ENCODE results near the gene TMEM229A. TPM values are rescaled to one million over a fixed set of nuclear protein-coding genes. Genes with fewer than 3 reads are reported as not detected.
"Not testable (repeated sequence)": the region's sequence is repeated elsewhere in the genome, so short reads cannot be mapped to it uniquely, and the experiment has no call there.

TMEM229A gene
- polyA plus RNA-seq, 1 donor = 3.7 TPM

GRCh38 chr7:124013306-124013705 lies 19.6 kb downstream of the TMEM229A start:
- H3K9me3 ChIP-seq (ENCODE audit: control insufficient read depth, low read depth, low read length) = no peaks in the 10 kb centered on the region
- H3K4me3 ChIP-seq (ENCODE audit: low read length) = no peak overlapping the region
- no peaks in the 10 kb centered on the region for H3K4me1 ChIP-seq (ENCODE audit: control insufficient read depth, insufficient read depth, low read length)
- no peaks in the 10 kb centered on the region for H3K36me3 ChIP-seq (ENCODE audit: control insufficient read depth, insufficient read depth, low read length)
- no peak overlapping the region for H3K27ac ChIP-seq (ENCODE audit: low read length)
- DNase-seq = no peak
- 42% methylated on average over 2 of the region's 3 CpGs for WGBS (ENCODE audit: insufficient coverage, low lambda C conversion rate)
- H3K27me3 ChIP-seq (ENCODE audit: control insufficient read depth, insufficient read depth, low read length) = no peaks in the 10 kb centered on the region

- Histone ChIP-seq H3K9me3 (ENCODE audit: control insufficient read depth, low read depth, low read length) (no peaks in the 10 kb centered on the region), H3K4me1 (ENCODE audit: control insufficient read depth, insufficient read depth, low read length) (no peaks in the 10 kb centered on the region), H3K27me3 (ENCODE audit: control insufficient read depth, insufficient read depth, low read length) (no peaks in the 10 kb centered on the region), H3K4me3 (ENCODE audit: low read length) (no peak overlapping the region), H3K36me3 (ENCODE audit: control insufficient read depth, insufficient read depth, low read length) (no peaks in the 10 kb centered on the region), H3K27ac (ENCODE audit: low read length) (no peak overlapping the region)
- no peak for DNase-seq
- WGBS (ENCODE audit: insufficient coverage, low lambda C conversion rate) = 100% methylated on average over 1 of the region's 3 CpGs
Observed at GRCh38 chr7:124012864-124013263, 20.0 kb downstream of the TMEM229A start.

GRCh38 chr7:124009321-124009720 lies 23.5 kb downstream of the TMEM229A start:
- WGBS (ENCODE audit: insufficient coverage, low lambda C conversion rate) = no CpG with 5 or more reads among the region's 2 CpGs

DNA sequence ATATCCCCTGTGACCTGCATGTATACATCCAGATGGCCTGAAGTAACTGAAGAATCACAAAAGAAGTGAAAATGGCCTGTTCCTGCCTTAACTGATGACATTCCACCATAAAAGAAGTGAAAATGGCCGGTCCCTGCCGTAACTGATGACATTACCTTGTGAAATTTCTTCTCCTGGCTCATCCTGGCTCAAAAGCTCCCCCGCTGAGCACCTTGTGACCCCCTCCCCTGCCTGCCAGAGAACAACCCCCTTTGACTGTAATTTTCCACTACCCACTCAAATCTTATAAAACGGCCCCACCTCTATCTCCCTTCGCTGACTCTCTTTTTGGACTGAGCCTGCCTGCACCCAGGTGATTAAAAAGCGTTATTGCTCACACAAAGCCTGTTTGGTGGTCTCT lies 24.6 kb downstream of the TMEM229A start:
- DNase-seq; H3K4me3 ChIP-seq (ENCODE audit: low read length); H3K9me3 ChIP-seq (ENCODE audit: control insufficient read depth, low read depth, low read length); H3K27me3 ChIP-seq (ENCODE audit: control insufficient read depth, insufficient read depth, low read length); H3K4me1 ChIP-seq (ENCODE audit: control insufficient read depth, insufficient read depth, low read length); H3K36me3 ChIP-seq (ENCODE audit: control insufficient read depth, insufficient read depth, low read length); H3K27ac ChIP-seq (ENCODE audit: low read length): not testable (repeated sequence)
- WGBS (ENCODE audit: insufficient coverage, low lambda C conversion rate) = no CpG with 5 or more reads among the region's 6 CpGs

More at GRCh38 chr7:124009321-124009720, 23.5 kb downstream of the TMEM229A start:
- no peak overlapping the region for H3K27ac ChIP-seq (ENCODE audit: low read length)
- H3K4me3 ChIP-seq (ENCODE audit: low read length) = no peak overlapping the region
- no peaks in the 10 kb centered on the region for H3K27me3 ChIP-seq (ENCODE audit: control insufficient read depth, insufficient read depth, low read length)
- no peaks in the 10 kb centered on the region for H3K9me3 ChIP-seq (ENCODE audit: control insufficient read depth, low read depth, low read length)
- no peak for DNase-seq
- H3K4me1 ChIP-seq (ENCODE audit: control insufficient read depth, insufficient read depth, low read length) = peaks cover 4% of the 10 kb centered on the region
- H3K36me3 ChIP-seq (ENCODE audit: control insufficient read depth, insufficient read depth, low read length) = no peaks in the 10 kb centered on the region

GRCh38 chr7:123999703-124000102 lies 33.2 kb downstream of the TMEM229A start:
- 96% methylated on average over 3 of the region's 3 CpGs for WGBS (ENCODE audit: insufficient coverage, low lambda C conversion rate)
- no peak overlapping the region for H3K4me3 ChIP-seq (ENCODE audit: low read length)
- no peak for DNase-seq
- no peaks in the 10 kb centered on the region for H3K27me3 ChIP-seq (ENCODE audit: control insufficient read depth, insufficient read depth, low read length)
- H3K4me1 ChIP-seq (ENCODE audit: control insufficient read depth, insufficient read depth, low read length) = no peaks in the 10 kb centered on the region
- no peak overlapping the region for H3K27ac ChIP-seq (ENCODE audit: low read length)
- no peaks in the 10 kb centered on the region for H3K9me3 ChIP-seq (ENCODE audit: control insufficient read depth, low read depth, low read length)
- H3K36me3 ChIP-seq (ENCODE audit: control insufficient read depth, insufficient read depth, low read length) = no peaks in the 10 kb centered on the region

GRCh38 chr7:123998921-123999320 lies 33.9 kb downstream of the TMEM229A start:
- Histone ChIP-seq H3K4me1 (ENCODE audit: control insufficient read depth, insufficient read depth, low read length) (no peaks in the 10 kb centered on the region), H3K27me3 (ENCODE audit: control insufficient read depth, insufficient read depth, low read length) (no peaks in the 10 kb centered on the region), H3K27ac (ENCODE audit: low read length) (no peak overlapping the region), H3K9me3 (ENCODE audit: control insufficient read depth, low read depth, low read length) (no peaks in the 10 kb centered on the region), H3K36me3 (ENCODE audit: control insufficient read depth, insufficient read depth, low read length) (no peaks in the 10 kb centered on the region), H3K4me3 (ENCODE audit: low read length) (no peak overlapping the region)
- no peak for DNase-seq
- WGBS (ENCODE audit: insufficient coverage, low lambda C conversion rate) = 100% methylated on average over 2 of the region's 5 CpGs

DNA sequence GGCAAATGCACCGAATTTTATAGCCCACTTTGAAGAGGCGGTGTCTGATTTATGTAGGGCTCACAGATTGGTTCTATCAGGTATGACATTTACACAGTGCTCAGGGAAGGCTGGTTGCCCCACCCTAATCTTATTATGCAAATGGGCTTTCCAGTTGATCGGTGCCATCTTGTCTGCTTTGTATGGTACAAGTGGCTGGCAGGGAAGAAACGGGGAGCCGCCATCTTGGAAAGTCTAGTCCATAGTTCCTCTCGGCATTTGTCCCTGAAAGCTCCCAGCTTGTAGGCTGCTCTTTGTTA lies 36.6 kb downstream of the TMEM229A start:
- H3K27ac ChIP-seq (ENCODE audit: low read length) = no peak overlapping the region
- no peaks in the 10 kb centered on the region for H3K4me1 ChIP-seq (ENCODE audit: control insufficient read depth, insufficient read depth, low read length)
- no peaks in the 10 kb centered on the region for H3K9me3 ChIP-seq (ENCODE audit: control insufficient read depth, low read depth, low read length)
- H3K36me3 ChIP-seq (ENCODE audit: control insufficient read depth, insufficient read depth, low read length) = no peaks in the 10 kb centered on the region
- DNase-seq = no peak
- H3K27me3 ChIP-seq (ENCODE audit: control insufficient read depth, insufficient read depth, low read length) = no peaks in the 10 kb centered on the region
- H3K4me3 ChIP-seq (ENCODE audit: low read length) = no peak overlapping the region
- 100% methylated on average over 1 of the region's 6 CpGs for WGBS (ENCODE audit: insufficient coverage, low lambda C conversion rate)

DNA sequence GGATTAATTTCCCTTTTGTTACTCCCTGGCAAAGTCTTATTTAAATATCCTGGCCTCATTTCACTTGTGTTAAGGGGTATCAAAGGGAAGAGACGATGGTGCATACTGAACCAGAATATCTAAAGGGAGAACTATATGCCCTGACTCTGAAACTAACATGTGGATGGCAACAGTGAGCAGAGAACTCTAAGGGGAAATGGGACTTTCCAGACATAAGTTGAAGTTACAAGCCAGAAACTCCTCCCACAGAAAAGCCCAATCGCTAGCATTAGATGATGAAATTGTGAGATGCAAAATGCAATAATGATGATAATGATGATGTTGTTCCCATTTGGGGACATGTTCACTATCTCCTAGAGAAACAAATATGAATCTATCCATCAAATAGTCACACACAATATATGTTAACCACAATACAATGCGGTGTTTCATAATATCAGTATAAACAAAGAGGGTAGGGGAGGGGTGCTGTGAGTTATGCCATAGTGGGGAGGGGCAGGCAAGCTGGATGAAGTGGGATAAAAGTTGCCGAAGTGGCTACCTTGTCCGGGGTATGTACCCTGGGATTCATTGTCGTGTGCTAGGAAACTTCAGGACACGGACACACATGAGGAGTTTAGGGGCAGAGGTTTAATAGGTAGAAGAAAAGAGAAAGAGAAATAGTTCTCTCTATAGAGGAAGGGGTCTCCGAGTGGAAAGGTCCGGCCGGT lies 37.1 kb downstream of the TMEM229A start:
- H3K27me3 ChIP-seq (ENCODE audit: control insufficient read depth, insufficient read depth, low read length) = no peaks in the 10 kb centered on the region
- WGBS (ENCODE audit: insufficient coverage, low lambda C conversion rate) = 100% methylated on average over 5 of the region's 10 CpGs
- no peak overlapping the region for H3K4me3 ChIP-seq (ENCODE audit: low read length)

DNA sequence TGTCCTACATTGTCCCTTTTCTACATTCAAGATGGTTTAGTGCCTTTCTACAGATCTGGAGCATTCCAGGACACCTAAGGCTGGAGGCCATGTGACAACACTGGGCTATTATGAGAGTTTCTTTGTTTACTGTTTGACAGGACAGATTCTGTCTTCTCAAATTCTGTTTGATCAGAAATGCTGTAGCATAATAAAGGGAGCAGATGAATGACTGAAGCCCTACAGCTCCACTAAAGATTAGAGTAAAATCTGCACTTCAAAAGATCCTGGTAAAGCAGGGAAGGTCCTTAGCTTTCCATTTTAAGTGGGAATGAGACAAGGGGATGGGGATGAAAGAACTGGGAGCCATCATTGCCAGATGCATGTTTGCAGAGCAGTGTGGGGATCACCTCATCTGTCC lies 38.4 kb downstream of the TMEM229A start:
- no peaks in the 10 kb centered on the region for H3K27me3 ChIP-seq (ENCODE audit: control insufficient read depth, insufficient read depth, low read length)
- DNase-seq = no peak
- H3K4me1 ChIP-seq (ENCODE audit: control insufficient read depth, insufficient read depth, low read length) = no peaks in the 10 kb centered on the region
- no peak overlapping the region for H3K27ac ChIP-seq (ENCODE audit: low read length)
- H3K36me3 ChIP-seq (ENCODE audit: control insufficient read depth, insufficient read depth, low read length) = no peaks in the 10 kb centered on the region
- no peak overlapping the region for H3K4me3 ChIP-seq (ENCODE audit: low read length)
- no peaks in the 10 kb centered on the region for H3K9me3 ChIP-seq (ENCODE audit: control insufficient read depth, low read depth, low read length)

More for the DNA sequence above, 37.1 kb downstream of the TMEM229A start:
- DNase-seq = no peak
- Histone ChIP-seq H3K27ac (ENCODE audit: low read length) (no peak overlapping the region), H3K4me1 (ENCODE audit: control insufficient read depth, insufficient read depth, low read length) (no peaks in the 10 kb centered on the region), H3K36me3 (ENCODE audit: control insufficient read depth, insufficient read depth, low read length) (no peaks in the 10 kb centered on the region), H3K9me3 (ENCODE audit: control insufficient read depth, low read depth, low read length) (no peaks in the 10 kb centered on the region)

DNA sequence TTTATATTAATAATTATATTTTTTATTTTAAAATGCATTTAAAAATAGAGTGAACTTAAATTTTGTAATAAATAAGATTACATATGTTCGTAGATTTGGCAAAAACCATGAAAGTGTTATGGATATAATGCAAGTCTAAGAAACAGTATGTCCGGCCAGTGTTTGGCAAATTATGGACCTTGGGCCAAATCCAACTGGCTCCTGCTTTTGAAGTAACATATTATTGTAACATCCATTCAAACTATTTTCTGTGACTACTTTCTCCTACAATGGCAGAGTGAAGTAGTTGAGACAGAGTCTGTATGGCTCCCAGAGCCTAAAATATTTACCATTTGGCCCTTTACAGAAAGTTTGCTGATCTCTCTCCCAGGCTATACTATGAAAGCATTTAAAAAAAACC lies 38.9 kb downstream of the TMEM229A start:
- H3K4me1 ChIP-seq (ENCODE audit: control insufficient read depth, insufficient read depth, low read length) = no peaks in the 10 kb centered on the region
- no peaks in the 10 kb centered on the region for H3K9me3 ChIP-seq (ENCODE audit: control insufficient read depth, low read depth, low read length)
- H3K27ac ChIP-seq (ENCODE audit: low read length) = no peak overlapping the region
- H3K36me3 ChIP-seq (ENCODE audit: control insufficient read depth, insufficient read depth, low read length) = no peaks in the 10 kb centered on the region
- no peaks in the 10 kb centered on the region for H3K27me3 ChIP-seq (ENCODE audit: control insufficient read depth, insufficient read depth, low read length)
- WGBS (ENCODE audit: insufficient coverage, low lambda C conversion rate) = 100% methylated on average over 1 of the region's 2 CpGs
- H3K4me3 ChIP-seq (ENCODE audit: low read length) = no peak overlapping the region
- DNase-seq = no peak

GRCh38 chr7:123992913-123993518 lies 39.9 kb downstream of the TMEM229A start:
- H3K36me3 ChIP-seq (ENCODE audit: control insufficient read depth, insufficient read depth, low read length) = no peaks in the 10 kb centered on the region
- H3K9me3 ChIP-seq (ENCODE audit: control insufficient read depth, low read depth, low read length) = no peaks in the 10 kb centered on the region
- no CpG with 5 or more reads among the region's 2 CpGs for WGBS (ENCODE audit: insufficient coverage, low lambda C conversion rate)
- DNase-seq = no peak
- no peaks in the 10 kb centered on the region for H3K27me3 ChIP-seq (ENCODE audit: control insufficient read depth, insufficient read depth, low read length)
- no peak overlapping the region for H3K4me3 ChIP-seq (ENCODE audit: low read length)
- H3K4me1 ChIP-seq (ENCODE audit: control insufficient read depth, insufficient read depth, low read length) = no peaks in the 10 kb centered on the region
- H3K27ac ChIP-seq (ENCODE audit: low read length) = no peak overlapping the region
